Measurements from ENCODE around the gene RAB20. TPM values are rescaled to one million over a fixed set of nuclear protein-coding genes. Genes with fewer than 3 reads are reported as not detected.

RAB20 gene
- total and polyA plus RNA-seq, 7 donors = 1.2 to 20.5 (median 2.9) TPM

- ATAC-seq = no peak
- no peak for DNase-seq
- Histone ChIP-seq H3K4me3 (peak overlapping the region; percentile 88), H3K9me3 (no peaks in the 10 kb centered on the region), H3K4me1 (peaks cover 11% of the 10 kb centered on the region), H3K27ac (peak overlapping the region; percentile 74), H3K27me3 (ENCODE audit: insufficient read depth in 3 of 3, low read length in 2 of 3) (peaks cover 0 to 3% (median 0%) of the 10 kb centered on the region in 3 donors), H3K36me3 (ENCODE audit: insufficient read depth in 1 of 2, low read depth in 1 of 2) (no peaks in the 10 kb centered on the region)
- intact Hi-C loops (cut with DNase I) = no loop called here
- TF ChIP-seq, protein P1, sequence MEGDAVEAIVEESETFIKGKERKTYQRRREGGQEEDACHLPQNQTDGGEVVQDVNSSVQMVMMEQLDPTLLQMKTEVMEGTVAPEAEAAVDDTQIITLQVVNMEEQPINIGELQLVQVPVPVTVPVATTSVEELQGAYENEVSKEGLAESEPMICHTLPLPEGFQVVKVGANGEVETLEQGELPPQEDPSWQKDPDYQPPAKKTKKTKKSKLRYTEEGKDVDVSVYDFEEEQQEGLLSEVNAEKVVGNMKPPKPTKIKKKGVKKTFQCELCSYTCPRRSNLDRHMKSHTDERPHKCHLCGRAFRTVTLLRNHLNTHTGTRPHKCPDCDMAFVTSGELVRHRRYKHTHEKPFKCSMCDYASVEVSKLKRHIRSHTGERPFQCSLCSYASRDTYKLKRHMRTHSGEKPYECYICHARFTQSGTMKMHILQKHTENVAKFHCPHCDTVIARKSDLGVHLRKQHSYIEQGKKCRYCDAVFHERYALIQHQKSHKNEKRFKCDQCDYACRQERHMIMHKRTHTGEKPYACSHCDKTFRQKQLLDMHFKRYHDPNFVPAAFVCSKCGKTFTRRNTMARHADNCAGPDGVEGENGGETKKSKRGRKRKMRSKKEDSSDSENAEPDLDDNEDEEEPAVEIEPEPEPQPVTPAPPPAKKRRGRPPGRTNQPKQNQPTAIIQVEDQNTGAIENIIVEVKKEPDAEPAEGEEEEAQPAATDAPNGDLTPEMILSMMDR (IDR thresholded peaks at IDR 0.05) = no peak
- WGBS, 3 donors = 40 to 48% (median 47%) methylated on average over 14 to 15 of the region's 15 CpGs
Observed at GRCh38 chr13:110559429-110559943, 2.0 kb downstream of the RAB20 start.

DNA sequence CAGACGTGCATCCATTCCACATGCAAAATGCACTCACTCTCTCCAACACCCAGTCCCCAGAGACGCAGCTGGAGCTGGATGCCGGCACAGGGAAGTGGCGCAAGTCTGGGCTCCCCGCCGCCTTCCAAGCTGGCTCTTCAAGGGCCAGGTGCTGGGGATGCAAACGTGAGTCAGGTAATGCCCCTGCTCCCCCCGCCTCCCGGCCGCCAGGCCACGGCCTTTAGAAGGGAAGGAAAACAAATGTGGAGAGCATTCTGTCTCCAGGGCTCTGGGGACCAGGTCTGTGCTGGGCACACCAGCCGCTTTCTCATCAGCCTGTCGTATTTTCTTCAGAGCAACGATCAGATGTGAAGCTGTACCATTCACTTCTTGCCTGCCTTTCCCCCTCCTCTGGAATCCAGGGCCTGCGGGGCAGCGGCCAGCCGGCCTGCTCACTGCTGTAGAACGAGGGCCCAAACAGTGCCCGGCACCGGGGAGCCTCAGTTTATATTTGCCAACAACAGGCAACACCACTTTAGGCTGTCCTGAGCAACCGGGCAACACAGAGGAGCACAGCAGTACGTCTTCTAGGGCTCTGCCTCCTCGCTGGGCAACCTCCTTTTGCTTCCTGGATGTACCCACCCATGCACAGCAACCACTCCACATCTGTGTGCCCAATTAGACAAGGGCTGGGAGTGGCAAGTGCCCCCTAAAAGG is 3.8 kb downstream of the RAB20 start:
- no peak overlapping the region for H3K4me3 ChIP-seq
- H3K27me3 ChIP-seq (ENCODE audit: insufficient read depth in 3 of 3, low read length in 2 of 3) = no peaks in the 10 kb centered on the region
- no peak for ATAC-seq
- peaks cover 6% of the 10 kb centered on the region for H3K4me1 ChIP-seq
- no peak for DNase-seq
- TF ChIP-seq, protein P1 (IDR thresholded peaks at IDR 0.05) = no peak
- no peak overlapping the region for H3K27ac ChIP-seq
- no peaks in the 10 kb centered on the region for H3K36me3 ChIP-seq (ENCODE audit: insufficient read depth in 1 of 2, low read depth in 1 of 2)
- WGBS, 3 donors = 90 to 93% (median 91%) methylated on average over 22 to 23 of the region's 23 CpGs
- H3K9me3 ChIP-seq = no peaks in the 10 kb centered on the region
- intact Hi-C loops (cut with DNase I) = no loop called here

DNA sequence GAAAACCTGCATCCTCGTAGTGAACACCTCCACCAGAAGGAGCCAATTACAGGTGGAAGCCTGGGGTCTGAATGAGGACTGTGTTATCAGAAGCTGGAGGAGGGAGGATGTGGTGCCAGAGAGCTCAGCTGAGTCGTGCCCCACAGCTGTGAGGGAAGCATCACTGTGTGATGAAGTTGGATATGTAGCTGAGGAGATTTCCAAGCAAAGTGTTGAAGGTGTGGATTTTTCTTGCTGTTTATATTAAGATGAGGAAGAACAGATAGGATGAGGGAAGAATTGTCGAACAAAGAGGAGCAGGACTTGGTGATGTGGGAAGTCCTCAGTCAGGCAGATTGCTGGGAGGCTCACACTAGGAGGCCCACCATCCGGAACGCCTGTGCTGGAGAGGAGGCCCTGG is 4.4 kb downstream of the RAB20 start:
- intact Hi-C loops (cut with DNase I) = no loop called here
- TF ChIP-seq, protein P1 (IDR thresholded peaks at IDR 0.05) = no peak

GRCh38 chr13:110556224-110556606 is 5.3 kb downstream of the RAB20 start:
- no peaks in the 10 kb centered on the region for H3K27me3 ChIP-seq (ENCODE audit: insufficient read depth in 3 of 3, low read length in 2 of 3)
- H3K36me3 ChIP-seq (ENCODE audit: insufficient read depth in 1 of 2, low read depth in 1 of 2) = no peaks in the 10 kb centered on the region
- no peaks in the 10 kb centered on the region for H3K9me3 ChIP-seq
- intact Hi-C loops (cut with DNase I) = no loop called here
- ATAC-seq = no peak
- WGBS, 3 donors = 86 to 100% (median 97%) methylated on average over 1 of the region's 1 CpG
- TF ChIP-seq, protein P1 (IDR thresholded peaks at IDR 0.05) = no peak
- no peak overlapping the region for H3K27ac ChIP-seq
- no peak overlapping the region for H3K4me3 ChIP-seq
- DNase-seq = no peak
- no peaks in the 10 kb centered on the region for H3K4me1 ChIP-seq

More for the DNA sequence above, 4.4 kb downstream of the RAB20 start:
- DNase-seq (no peak), ATAC-seq (no peak)
- H3K9me3 ChIP-seq = no peaks in the 10 kb centered on the region
- no peaks in the 10 kb centered on the region for H3K36me3 ChIP-seq (ENCODE audit: insufficient read depth in 1 of 2, low read depth in 1 of 2)
- no peak overlapping the region for H3K27ac ChIP-seq
- WGBS, 3 donors = 90 to 97% (median 95%) methylated on average over 5 of the region's 5 CpGs
- no peaks in the 10 kb centered on the region for H3K4me1 ChIP-seq
- H3K27me3 ChIP-seq (ENCODE audit: insufficient read depth in 3 of 3, low read length in 2 of 3) = no peaks in the 10 kb centered on the region
- no peak overlapping the region for H3K4me3 ChIP-seq
